Measurements from ENCODE around the gene RXRG. TPM values are rescaled to one million over a fixed set of nuclear protein-coding genes. Genes with fewer than 3 reads are reported as not detected.

The RXRG gene
- total RNA-seq, 1 experiment from 2014 or later, result not detected

DNA sequence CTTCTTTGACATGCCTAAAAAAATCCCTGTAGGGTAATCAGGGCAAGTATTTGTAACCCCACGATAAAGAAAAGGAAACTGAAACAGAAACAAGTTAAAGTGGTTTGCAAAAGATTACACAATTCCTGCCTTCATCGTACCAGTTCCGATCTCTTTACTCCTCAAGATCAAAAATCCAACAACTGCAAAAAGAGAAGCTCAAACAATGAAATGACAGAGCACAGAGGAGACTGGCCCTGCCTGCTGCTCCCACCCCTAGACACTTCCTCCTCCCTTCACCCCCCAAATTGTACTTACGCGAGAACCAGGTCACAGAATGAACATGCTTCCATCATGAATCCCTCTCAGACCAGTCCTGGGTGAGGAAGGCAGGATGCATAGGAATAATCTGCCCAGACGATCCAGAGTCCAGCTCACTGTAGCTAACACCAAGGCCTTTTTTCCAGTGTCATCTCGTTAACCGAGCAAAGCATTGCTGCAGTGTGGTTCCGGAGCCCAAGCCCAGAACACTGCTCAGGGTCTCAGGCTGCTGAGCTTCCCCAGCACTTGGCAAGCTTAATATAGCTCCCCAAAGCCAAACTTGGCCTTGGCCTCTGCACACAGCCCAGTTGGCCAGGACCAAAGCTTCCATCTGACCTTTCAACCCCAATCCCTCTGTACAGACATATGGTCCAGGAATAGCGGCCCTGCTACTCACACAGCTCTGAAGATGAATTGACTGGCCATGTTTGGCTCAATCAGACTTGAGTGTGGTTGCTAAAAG lies 20.3 kb downstream of the RXRG start:
- CTCF ChIA-PET, result no interaction called here
- Histone ChIP-seq H3K4me2 (ENCODE audit: low read length) (no peak overlapping the region), H3K9me2 (ENCODE audit: insufficient read depth) (no peaks in the 10 kb centered on the region), H3K36me3 (ENCODE audit: control insufficient read depth in 1 of 2, insufficient read depth in 2 of 2, low read length in 2 of 2) (no peaks in the 10 kb centered on the region), H4K20me1 (ENCODE audit: insufficient read depth) (no peaks in the 10 kb centered on the region), H3K79me2 (ENCODE audit: insufficient read depth, low read length) (no peaks in the 10 kb centered on the region), H3K9ac (ENCODE audit: low read length) (no peak overlapping the region), H3K4me3 (replicated peaks in 1 of 2; ENCODE audit: low read depth in 1 of 2, low read length in 2 of 2) (no peak overlapping the region), H3K27ac (ENCODE audit: low read depth, low read length) (no peak overlapping the region), H2AFZ (ENCODE audit: low read depth, low read length, poor library complexity, severe bottlenecking) (no peak overlapping the region), H3K27me3 (ENCODE audit: insufficient read depth, low read length) (peaks cover 42% of the 10 kb centered on the region), H3K4me1 (ENCODE audit: control insufficient read depth in 1 of 2, insufficient read depth in 2 of 2, low read length in 2 of 2) (no peaks in the 10 kb centered on the region), H3K9me3 (ENCODE audit: control insufficient read depth in 1 of 2, insufficient read depth in 1 of 2, low read depth in 1 of 2, low read length in 2 of 2) (no peaks in the 10 kb centered on the region)
- ATAC-seq (no peak), DNase-seq (ENCODE audit: low read depth, low spot score) (no peak)
- intact Hi-C loops (cut with micrococcal nuclease), result no loop called here
- TF ChIP-seq EZH2phosphoT487 (IDR thresholded peaks at IDR 0.05; ENCODE audit: borderline replicate concordance) (no peak), CBX3 (IDR thresholded peaks at IDR 0.05; ENCODE audit: low read depth) (no peak), SIN3A (IDR thresholded peaks at IDR 0.05; ENCODE audit: low read depth) (no peak), RAD21 (IDR thresholded peaks at IDR 0.05; ENCODE audit: low read depth) (no peak), SP1 (IDR thresholded peaks at IDR 0.05; ENCODE audit: low read depth) (no peak), POLR2AphosphoS5 (IDR thresholded peaks at IDR 0.05; ENCODE audit: low read depth, low read length) (no peak), ZNF274 (IDR thresholded peaks at IDR 0.05; ENCODE audit: low read depth, low read length) (no peak)
- TF ChIP-seq, protein P1, sequence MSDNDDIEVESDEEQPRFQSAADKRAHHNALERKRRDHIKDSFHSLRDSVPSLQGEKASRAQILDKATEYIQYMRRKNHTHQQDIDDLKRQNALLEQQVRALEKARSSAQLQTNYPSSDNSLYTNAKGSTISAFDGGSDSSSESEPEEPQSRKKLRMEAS (IDR thresholded peaks at IDR 0.05), result no peak
- BruUV-seq (replicated peaks), result no TSS peak
- POLR2A ChIA-PET, result no interaction called here
- RAD21 ChIA-PET (ENCODE audit: low non-redundant PET in 1 of 2, low total read pairs in 2 of 2, uncharacterized antibody in 2 of 2, unreplicated experiment in 2 of 2), result no interaction called here

DNA sequence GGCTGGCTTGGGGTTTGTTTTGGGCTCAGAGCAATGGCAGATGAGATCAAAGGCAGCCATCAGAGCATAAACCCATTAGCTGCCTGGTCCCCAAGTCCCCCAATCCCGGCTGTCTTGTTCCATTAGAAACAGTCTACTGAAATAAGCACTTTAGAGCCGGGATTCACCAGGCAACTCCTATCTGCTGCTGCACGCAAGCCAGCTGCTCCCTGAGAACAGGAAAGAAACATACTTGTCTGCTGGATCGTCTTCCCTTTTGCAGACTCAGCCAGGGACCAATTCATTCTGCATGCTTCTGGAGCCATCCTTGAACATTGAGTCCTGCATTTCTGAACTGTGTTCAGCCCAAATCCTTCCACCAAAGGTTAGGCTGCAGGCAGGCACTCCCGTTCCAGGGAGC lies 21.8 kb downstream of the RXRG start:
- Histone ChIP-seq H3K36me3 (ENCODE audit: control insufficient read depth in 1 of 2, insufficient read depth in 2 of 2, low read length in 2 of 2) (no peaks in the 10 kb centered on the region), H3K9me2 (ENCODE audit: insufficient read depth) (no peaks in the 10 kb centered on the region), H3K9ac (ENCODE audit: low read length) (no peak overlapping the region), H3K4me1 (ENCODE audit: control insufficient read depth in 1 of 2, insufficient read depth in 2 of 2, low read length in 2 of 2) (no peaks in the 10 kb centered on the region), H3K27ac (ENCODE audit: low read depth, low read length) (no peak overlapping the region), H4K20me1 (ENCODE audit: insufficient read depth) (no peaks in the 10 kb centered on the region), H3K79me2 (ENCODE audit: insufficient read depth, low read length) (no peaks in the 10 kb centered on the region), H2AFZ (ENCODE audit: low read depth, low read length, poor library complexity, severe bottlenecking) (no peak overlapping the region), H3K4me3 (replicated peaks in 1 of 2; ENCODE audit: low read depth in 1 of 2, low read length in 2 of 2) (no peak overlapping the region), H3K4me2 (ENCODE audit: low read length) (no peak overlapping the region), H3K9me3 (ENCODE audit: control insufficient read depth in 1 of 2, insufficient read depth in 1 of 2, low read depth in 1 of 2, low read length in 2 of 2) (no peaks in the 10 kb centered on the region), H3K27me3 (ENCODE audit: insufficient read depth, low read length) (peaks cover 50% of the 10 kb centered on the region)
- intact Hi-C loops (cut with micrococcal nuclease), result no loop called here
- POLR2A ChIA-PET, result no interaction called here
- BruUV-seq (replicated peaks), result no TSS peak
- CTCF ChIA-PET, result no interaction called here
- ATAC-seq (no peak), DNase-seq (ENCODE audit: low read depth, low spot score) (no peak)
- RAD21 ChIA-PET (ENCODE audit: low non-redundant PET in 1 of 2, low total read pairs in 2 of 2, uncharacterized antibody in 2 of 2, unreplicated experiment in 2 of 2), result interaction anchor here in 1 of 2 experiments (0.6 kb wide), 1 partner anchor 1730 kb away, joined by 5 read pairs; no protein-coding TSS in a partner anchor
- TF ChIP-seq EGR1 (IDR thresholded peaks at IDR 0.05; ENCODE audit: low read depth), result no peak
- TF ChIP-seq, protein P2, sequence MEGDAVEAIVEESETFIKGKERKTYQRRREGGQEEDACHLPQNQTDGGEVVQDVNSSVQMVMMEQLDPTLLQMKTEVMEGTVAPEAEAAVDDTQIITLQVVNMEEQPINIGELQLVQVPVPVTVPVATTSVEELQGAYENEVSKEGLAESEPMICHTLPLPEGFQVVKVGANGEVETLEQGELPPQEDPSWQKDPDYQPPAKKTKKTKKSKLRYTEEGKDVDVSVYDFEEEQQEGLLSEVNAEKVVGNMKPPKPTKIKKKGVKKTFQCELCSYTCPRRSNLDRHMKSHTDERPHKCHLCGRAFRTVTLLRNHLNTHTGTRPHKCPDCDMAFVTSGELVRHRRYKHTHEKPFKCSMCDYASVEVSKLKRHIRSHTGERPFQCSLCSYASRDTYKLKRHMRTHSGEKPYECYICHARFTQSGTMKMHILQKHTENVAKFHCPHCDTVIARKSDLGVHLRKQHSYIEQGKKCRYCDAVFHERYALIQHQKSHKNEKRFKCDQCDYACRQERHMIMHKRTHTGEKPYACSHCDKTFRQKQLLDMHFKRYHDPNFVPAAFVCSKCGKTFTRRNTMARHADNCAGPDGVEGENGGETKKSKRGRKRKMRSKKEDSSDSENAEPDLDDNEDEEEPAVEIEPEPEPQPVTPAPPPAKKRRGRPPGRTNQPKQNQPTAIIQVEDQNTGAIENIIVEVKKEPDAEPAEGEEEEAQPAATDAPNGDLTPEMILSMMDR (IDR thresholded peaks at IDR 0.05 in 2 of 3, conservative IDR thresholded peaks at IDR 0.05 in 1 of 3; ENCODE audit: borderline replicate concordance in 1 of 3, insufficient read depth in 1 of 3, low read depth in 2 of 3, low read length in 2 of 3), result no peak
- TF ChIP-seq TCF7L2 (IDR thresholded peaks at IDR 0.05; ENCODE audit: borderline replicate concordance, extremely low read depth, insufficient read depth, insufficient read length), result no peak
- TF ChIP-seq, protein P3, sequence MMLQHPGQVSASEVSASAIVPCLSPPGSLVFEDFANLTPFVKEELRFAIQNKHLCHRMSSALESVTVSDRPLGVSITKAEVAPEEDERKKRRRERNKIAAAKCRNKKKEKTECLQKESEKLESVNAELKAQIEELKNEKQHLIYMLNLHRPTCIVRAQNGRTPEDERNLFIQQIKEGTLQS (IDR thresholded peaks at IDR 0.05), result no peak
- TF ChIP-seq POLR2A (IDR thresholded peaks at IDR 0.05; ENCODE audit: borderline replicate concordance, extremely low read depth, insufficient read depth, insufficient read length), result no peak
- TF ChIP-seq CBX3 (IDR thresholded peaks at IDR 0.05; ENCODE audit: low read depth), result no peak
- TF ChIP-seq ELF1 (IDR thresholded peaks at IDR 0.05; ENCODE audit: borderline replicate concordance, low read depth), result no peak

Measured in HCT116 (cell line).